IMR-90 (cell line): Measurements from ENCODE around the gene PCBD1. TPM values are rescaled to one million over a fixed set of nuclear protein-coding genes. Genes with fewer than 3 reads are reported as not detected.

Experiments
- ATAC-seq: fragments of 200-7000 bp; cut with Tn5 transposase; 2 replicates; pipeline ENCODE4 v1.9.1; 2020; ENCODE audit warnings: low read depth, mild to moderate bottlenecking, moderate library complexity
- BruUV-seq: library from RNA; stranded (reverse); fragments of 400-500 nt; replicated peaks from 2 replicates; lab custom pipeline; 2021; lab: Mats Ljungman, UMichigan
- CTCF ChIA-PET: fragments of 300-600 bp; formaldehyde crosslinking; extraction: SDS; loops from one replicate; lab custom pipeline; 2021; ENCODE audit warnings: antibody characterized with exemption; lab: Yijun Ruan, JAX
- POLR2A ChIA-PET: fragments of 300-600 bp; sonication (Branson Sonifier 250); formaldehyde crosslinking; loops from one replicate; lab custom pipeline; 2022; ENCODE audit warnings: antibody characterized with exemption; ENCODE audit not compliant: unreplicated experiment; lab: Charles Lee
- DNase-seq: peaks from one replicate; pipeline ENCODE4 v3.0.0; 2013
- H2AFZ ChIP-seq: replicated peaks from 2 replicates; pipeline ENCODE3; 2013; ENCODE audit warnings: low read length, mild to moderate bottlenecking; ENCODE audit not compliant: poor library complexity
- H2AK5ac ChIP-seq: 2 replicates; pipeline ENCODE4 v1.6.1; 2013; ENCODE audit warnings: low read depth, low read length, inconsistent platforms
- H2AK9ac ChIP-seq: replicated peaks from 2 replicates; pipeline ENCODE3; 2013; ENCODE audit warnings: mild to moderate bottlenecking, low read depth, low read length, moderate library complexity; ENCODE audit not compliant: poor library complexity
- H2BK120ac ChIP-seq: 2 replicates; pipeline ENCODE4 v1.6.1; 2013; ENCODE audit warnings: low read depth, low read length, inconsistent platforms
- H2BK15ac ChIP-seq: 3 replicates; pipeline ENCODE4 v1.6.1; 2013; ENCODE audit warnings: low read depth, low read length, inconsistent platforms
- H2BK20ac ChIP-seq: 2 replicates; pipeline ENCODE4 v1.6.1; 2013; ENCODE audit warnings: low read depth, mild to moderate bottlenecking, inconsistent platforms, low read length, moderate library complexity
- H2BK5ac ChIP-seq: 2 replicates; pipeline ENCODE4 v1.6.1; 2013; ENCODE audit warnings: mild to moderate bottlenecking, low read depth, low read length, inconsistent platforms; ENCODE audit not compliant: poor library complexity, severe bottlenecking
- H3K14ac ChIP-seq: replicated peaks from 2 replicates; pipeline ENCODE4 v1.6.1; 2013; ENCODE audit warnings: low read depth, low read length, inconsistent platforms
- H3K18ac ChIP-seq: 2 replicates; pipeline ENCODE4 v1.6.1; 2013; ENCODE audit warnings: low read depth, low read length, control low read depth
- H3K23ac ChIP-seq: 2 replicates; pipeline ENCODE4 v1.6.1; 2013; ENCODE audit warnings: low read depth, low read length, inconsistent platforms
- H3K27ac ChIP-seq: 2 replicates; pipeline ENCODE4 v1.5.1; 2013; ENCODE audit warnings: mild to moderate bottlenecking, control low read depth, low read length; ENCODE audit not compliant: insufficient read depth
- H3K27me3 ChIP-seq: 2 replicates; pipeline ENCODE4 v1.6.1; 2013; ENCODE audit warnings: low read length; ENCODE audit not compliant: control insufficient read depth, insufficient read depth
- H3K36me3 ChIP-seq: 2 replicates; pipeline ENCODE4 v1.6.1; 2013; ENCODE audit warnings: low read length, mixed read lengths; ENCODE audit not compliant: control insufficient read depth, insufficient read depth
- H3K4ac ChIP-seq: 2 replicates; pipeline ENCODE4 v1.6.1; 2013; ENCODE audit warnings: low read depth, low read length, inconsistent platforms
- H3K4me1 ChIP-seq: 2 replicates; pipeline ENCODE4 v1.6.1; 2013; ENCODE audit warnings: low read length, mixed read lengths; ENCODE audit not compliant: control insufficient read depth, insufficient read depth
- H3K4me2 ChIP-seq: 2 replicates; pipeline ENCODE4 v1.6.1; 2013; ENCODE audit warnings: low read depth, mild to moderate bottlenecking, control low read depth, low read length, moderate library complexity
- H3K4me3 ChIP-seq: 2 replicates; pipeline ENCODE4 v1.5.1; 2013; ENCODE audit warnings: low read depth, mild to moderate bottlenecking, control low read depth, low read length, moderate library complexity; ENCODE audit not compliant: insufficient read depth
- H3K56ac ChIP-seq: 2 replicates; pipeline ENCODE4 v1.6.1; 2013; ENCODE audit warnings: low read length, inconsistent platforms; ENCODE audit not compliant: insufficient read depth; ENCODE audit errors: extremely low read depth
- H3K79me1 ChIP-seq, 2 experiments: 2 replicates each; pipeline ENCODE4 v1.6.1; 2013; ENCODE audit warnings: low read length in 2 of 2, inconsistent platforms in 1 of 2, low read depth in 1 of 2
- H3K9ac ChIP-seq: 2 replicates; pipeline ENCODE4 v1.6.1; 2013; ENCODE audit warnings: low read depth, low read length, control low read depth
- H3K9me1 ChIP-seq: 2 replicates; pipeline ENCODE4 v1.6.1; 2013; ENCODE audit warnings: low read length, inconsistent platforms; ENCODE audit not compliant: insufficient read depth
- H3K9me3 ChIP-seq: 2 replicates; pipeline ENCODE4 v1.6.1; 2013; ENCODE audit warnings: low read length; ENCODE audit not compliant: control insufficient read depth, insufficient read depth
- H4K20me1 ChIP-seq: 2 replicates; pipeline ENCODE4 v1.6.1; 2013; ENCODE audit warnings: low read length, inconsistent platforms; ENCODE audit not compliant: insufficient read depth
- H4K5ac ChIP-seq: 2 replicates; pipeline ENCODE4 v1.6.1; 2013; ENCODE audit warnings: mild to moderate bottlenecking, low read depth, low read length, control low read depth
- H4K8ac ChIP-seq, 2 experiments: 2 replicates each; pipeline ENCODE4 v1.6.1; 2013; ENCODE audit warnings: low read depth in 2 of 2, low read length in 2 of 2, control low read depth in 1 of 2, inconsistent platforms in 1 of 2
- H4K91ac ChIP-seq: 2 replicates; pipeline ENCODE4 v1.6.1; 2013; ENCODE audit warnings: low read depth, low read length, inconsistent platforms; ENCODE audit not compliant: insufficient read depth
- BHLHE40 ChIP-seq: fragments of 150-350 bp; IDR thresholded peaks from 2 replicates; pipeline ENCODE4 v1.6.1; 2016; ENCODE audit warnings: mild to moderate bottlenecking, low read depth, low read length
- FOS ChIP-seq: fragments of 150-350 bp; IDR thresholded peaks from 2 replicates; pipeline ENCODE4 v1.6.1; 2016; ENCODE audit warnings: low read depth, low read length
- MAFK ChIP-seq: IDR thresholded peaks from 2 replicates; pipeline ENCODE4 v1.6.1; 2012; ENCODE audit warnings: low read depth, low read length, improper control_type of control experiment
- MAZ ChIP-seq: IDR thresholded peaks from 2 replicates; pipeline ENCODE4 v1.6.1; 2012; ENCODE audit warnings: low read depth, mild to moderate bottlenecking, low read length, improper control_type of control experiment, moderate library complexity, borderline replicate concordance
- MXI1 ChIP-seq: IDR thresholded peaks from 2 replicates; pipeline ENCODE4 v1.6.1; 2012; ENCODE audit warnings: low read depth, mild to moderate bottlenecking, low read length, moderate library complexity, borderline replicate concordance
- NFE2L2 ChIP-seq: fragments of 150-350 bp; IDR thresholded peaks from 2 replicates; pipeline ENCODE4 v1.6.1; 2016; ENCODE audit warnings: low read depth, mild to moderate bottlenecking, low read length
- RAD21 ChIP-seq: IDR thresholded peaks from 2 replicates; pipeline ENCODE4 v1.6.1; 2012; ENCODE audit warnings: low read length, improper control_type of control experiment
- RCOR1 ChIP-seq: IDR thresholded peaks from 2 replicates; pipeline ENCODE4 v1.6.1; 2012; ENCODE audit warnings: mild to moderate bottlenecking, low read length, improper control_type of control experiment; ENCODE audit not compliant: insufficient replicate concordance
- RFX5 ChIP-seq: IDR thresholded peaks from 2 replicates; pipeline ENCODE4 v1.8.0; 2012; ENCODE audit warnings: low read depth, mild to moderate bottlenecking, low read length, moderate library complexity
- SMC3 ChIP-seq: fragments of 150-350 bp; IDR thresholded peaks from 2 replicates; pipeline ENCODE4 v1.6.1; 2016; ENCODE audit warnings: low read depth, mild to moderate bottlenecking, antibody characterized with exemption, low read length, moderate library complexity
- WGBS, 2 experiments: methylation state at CpG; one replicate each; pipeline versions ENCODE4 v1.1.5 to v1.1.7; 2013; ENCODE audit warnings: missing lambda C conversion rate in 2 of 2; ENCODE audit not compliant: insufficient read length in 1 of 2; ENCODE audit errors: extremely low coverage in 2 of 2; 5-methylcytosine and 5-hydroxymethylcytosine counted together
- dilution Hi-C: fragments of 300-500 bp; cut with HindIII; formaldehyde crosslinking; loops from one replicate; pipeline ENCODE4 v1.14.3; 2018; ENCODE audit warnings: low sequenced_read_pairs; ENCODE audit not compliant: unreplicated experiment
- in situ Hi-C: fragments of 300-500 bp; cut with MboI; formaldehyde crosslinking; loops from 3 replicates; pipeline ENCODE4 v1.14.3; 2019; ENCODE audit warnings: low sequenced_read_pairs, inconsistent platforms, mixed read lengths
- intact Hi-C: fragments of 100-400 bp; cut with micrococcal nuclease; formaldehyde crosslinking; loops from 2 replicates; pipeline ENCODE4 v1.10.0; 2022
- polyA plus RNA-seq, 3 experiments: library from polyadenylated mRNA; depleted of rRNA; stranded (reverse); fragments of >200 nt; gene quantifications; 2 replicates each; pipeline ENCODE4 v1.2.3, GENCODE V29; 2012; ENCODE audit warnings: low replicate concordance in 1 of 3
- total RNA-seq: library from RNA; depleted of rRNA; stranded (reverse); fragments of >200 nt; gene quantifications from 2 replicates; pipeline ENCODE4 v1.2.3, GENCODE V29; 2012
- TF ChIP-seq, protein P1 (sequence below): fragments of 150-350 bp; IDR thresholded peaks from 2 replicates; pipeline ENCODE4 v1.6.1; 2017; ENCODE audit warnings: mild to moderate bottlenecking, antibody characterized with exemption, low read length, low read depth

Gene PCBD1
- total and polyA plus RNA-seq, 2 of the 4 experiments (the other 2 are of a cell fraction) = 15.8 to 31.6 TPM

GRCh38 chr10:70901276-70901878, 13.0 kb upstream of the PCBD1 start:
- H3K9me1 ChIP-seq = no peaks in the 10 kb centered on the region
- H2AK5ac ChIP-seq = no peak overlapping the region
- H3K9me3 ChIP-seq = peaks cover 2% of the 10 kb centered on the region
- no peak overlapping the region for H2BK5ac ChIP-seq
- H3K27ac ChIP-seq = no peak overlapping the region
- H3K4me2 ChIP-seq = no peak overlapping the region
- H3K36me3 ChIP-seq = no peaks in the 10 kb centered on the region
- no TSS peak for BruUV-seq
- H3K18ac ChIP-seq = no peak overlapping the region
- no peak overlapping the region for H4K91ac ChIP-seq
- H2AFZ ChIP-seq = no peak overlapping the region
- no peak for DNase-seq
- intact Hi-C loops = no loop called here
- CTCF ChIA-PET = interaction anchor here (0.6 kb wide), 1 partner anchor 193 kb away, joined by 3 read pairs; no protein-coding TSS in a partner anchor
- no peak overlapping the region for H4K8ac ChIP-seq
- no peak overlapping the region for H3K9ac ChIP-seq
- H3K23ac ChIP-seq = no peak overlapping the region
- no peak overlapping the region for H2BK15ac ChIP-seq
- no peak overlapping the region for H2BK120ac ChIP-seq
- TF ChIP-seq, protein P1, sequence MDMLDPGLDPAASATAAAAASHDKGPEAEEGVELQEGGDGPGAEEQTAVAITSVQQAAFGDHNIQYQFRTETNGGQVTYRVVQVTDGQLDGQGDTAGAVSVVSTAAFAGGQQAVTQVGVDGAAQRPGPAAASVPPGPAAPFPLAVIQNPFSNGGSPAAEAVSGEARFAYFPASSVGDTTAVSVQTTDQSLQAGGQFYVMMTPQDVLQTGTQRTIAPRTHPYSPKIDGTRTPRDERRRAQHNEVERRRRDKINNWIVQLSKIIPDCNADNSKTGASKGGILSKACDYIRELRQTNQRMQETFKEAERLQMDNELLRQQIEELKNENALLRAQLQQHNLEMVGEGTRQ = no peak
- TF ChIP-seq BHLHE40 (no peak), RFX5 (no peak), RAD21 (no peak), MAZ (no peak), MXI1 (no peak), FOS (no peak), SMC3 (no peak), NFE2L2 (no peak), RCOR1 (no peak), MAFK (no peak)
- dilution Hi-C loops = no loop called here
- H4K5ac ChIP-seq = no peak overlapping the region
- no peak overlapping the region for H2BK20ac ChIP-seq
- ATAC-seq = no peak
- H3K4ac ChIP-seq = no peak overlapping the region
- no peak overlapping the region for H3K4me3 ChIP-seq
- H3K27me3 ChIP-seq = peaks cover 48% of the 10 kb centered on the region
- H4K20me1 ChIP-seq = no peaks in the 10 kb centered on the region
- WGBS, 2 experiments = 82% methylated on average over 9 of the region's 13 CpGs; no CpG with 5 or more reads in 1 of the 2 experiments
- no peak overlapping the region for H3K56ac ChIP-seq
- no peaks in the 10 kb centered on the region for H3K4me1 ChIP-seq
- H3K79me1 ChIP-seq = no peaks in the 10 kb centered on the region
- POLR2A ChIA-PET = no interaction called here
- no peak overlapping the region for H3K14ac ChIP-seq
- H2AK9ac ChIP-seq = no peak overlapping the region
- in situ Hi-C loops = no loop called here
